Measurements from ENCODE around the gene TMC7.

Gene TMC7

DNA sequence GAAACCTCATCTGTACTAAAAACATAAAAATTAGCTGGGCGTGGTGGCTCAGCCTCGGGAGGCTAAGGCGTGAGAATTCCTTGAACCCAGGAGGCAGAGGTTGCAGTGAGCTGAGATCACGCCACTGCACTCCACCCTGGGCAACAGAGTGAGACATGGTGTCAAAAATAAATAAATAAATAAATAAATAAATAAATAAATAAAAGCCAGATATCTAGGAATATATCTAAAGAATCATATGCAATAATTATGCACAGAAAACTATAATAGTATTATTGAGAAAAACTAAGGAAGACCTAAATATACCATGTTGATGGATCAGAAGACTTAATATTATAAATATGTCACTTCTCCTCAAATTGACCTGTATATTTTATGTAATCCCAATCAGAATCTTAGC lies 37.0 kb downstream of the TMC7 start:
- no peak for DNase-seq (ENCODE audit: low read depth)
- no peak overlapping the region for H3K4me3 ChIP-seq (ENCODE audit: low read length)
- no peak for TF ChIP-seq CTCF (conservative IDR thresholded peaks at IDR 0.05; ENCODE audit: low read length)

- no peak for DNase-seq (ENCODE audit: low read depth)
- no peak overlapping the region for H3K4me3 ChIP-seq (ENCODE audit: low read length)
- TF ChIP-seq CTCF (conservative IDR thresholded peaks at IDR 0.05; ENCODE audit: low read length) = no peak
These were observed 38.0 kb downstream of the TMC7 start for GRCh38 chr16:19021747-19022146.

DNA sequence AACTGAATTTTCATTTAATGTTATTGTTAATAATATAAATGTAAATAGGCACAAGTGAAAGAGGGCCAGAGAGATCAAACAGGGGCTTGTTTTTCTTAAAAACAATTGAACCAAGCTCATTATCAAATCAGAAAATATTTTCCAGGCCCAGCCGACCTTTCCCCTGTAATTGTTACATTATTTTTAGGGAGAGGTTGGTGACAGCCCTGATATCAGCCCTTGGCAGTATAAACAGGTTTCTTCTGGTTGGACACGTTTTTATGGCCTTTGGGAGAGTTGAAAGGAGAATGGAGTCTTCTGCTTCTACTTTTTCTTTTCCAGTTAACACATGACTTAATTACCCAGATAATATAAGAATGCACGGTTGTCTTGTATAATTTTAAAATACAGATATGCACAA lies 43.7 kb downstream of the TMC7 start:
- no peak for TF ChIP-seq CTCF (conservative IDR thresholded peaks at IDR 0.05; ENCODE audit: low read length)
- no peak for DNase-seq (ENCODE audit: low read depth)

GRCh38 chr16:19029980-19030379 lies 46.2 kb downstream of the TMC7 start:
- DNase-seq (ENCODE audit: low read depth) = no peak
- TF ChIP-seq CTCF (conservative IDR thresholded peaks at IDR 0.05; ENCODE audit: low read length) = no peak
- H3K4me3 ChIP-seq (ENCODE audit: low read length) = no peak overlapping the region

More for the DNA sequence above, 43.7 kb downstream of the TMC7 start:
- H3K4me3 ChIP-seq (ENCODE audit: low read length) = no peak overlapping the region

DNA sequence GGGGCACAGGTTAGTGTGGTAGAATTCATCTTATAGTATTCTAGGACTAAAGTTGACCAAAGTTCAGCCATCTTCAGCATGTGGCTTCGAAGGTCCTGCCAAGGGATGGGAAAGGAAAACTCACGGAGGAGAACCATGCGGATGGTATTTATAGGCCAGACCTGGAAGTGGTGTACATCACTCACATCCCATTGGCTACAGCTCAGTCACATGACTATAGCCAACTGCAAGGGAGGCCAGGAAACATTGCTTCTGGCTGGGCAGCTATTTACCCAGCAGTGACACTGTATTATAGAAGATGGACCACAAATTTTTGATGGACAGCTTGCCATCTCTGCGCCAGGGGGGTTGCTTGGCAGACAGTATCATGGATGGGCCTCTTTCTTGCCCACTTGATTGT lies 48.0 kb downstream of the TMC7 start:
- no peak for DNase-seq (ENCODE audit: low read depth)
- TF ChIP-seq CTCF (conservative IDR thresholded peaks at IDR 0.05; ENCODE audit: low read length) = no peak

DNA sequence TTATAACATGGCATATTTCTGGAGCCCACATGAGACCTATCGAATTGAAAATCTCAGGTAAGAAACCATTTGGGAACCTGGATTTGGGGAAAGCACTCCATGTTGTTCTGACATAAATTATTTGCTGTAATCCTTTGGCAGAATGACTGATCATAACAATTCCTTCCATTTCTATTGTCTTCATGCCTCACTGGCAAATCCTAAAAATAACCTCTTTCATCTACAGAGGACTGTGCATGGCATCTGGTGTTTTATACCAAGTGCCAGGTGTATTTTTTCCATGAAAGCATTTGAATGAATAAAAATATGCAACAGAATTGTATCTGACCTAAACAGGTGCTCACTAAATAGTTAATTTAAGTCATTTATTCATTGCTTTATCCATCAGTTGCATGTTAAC lies 50.0 kb downstream of the TMC7 start:
- no peak overlapping the region for H3K4me3 ChIP-seq (ENCODE audit: low read length)
- no peak for DNase-seq (ENCODE audit: low read depth)
- no peak for TF ChIP-seq CTCF (conservative IDR thresholded peaks at IDR 0.05; ENCODE audit: low read length)

More for the DNA sequence above, 48.0 kb downstream of the TMC7 start:
- H3K4me3 ChIP-seq (ENCODE audit: low read length) = no peak overlapping the region

DNA sequence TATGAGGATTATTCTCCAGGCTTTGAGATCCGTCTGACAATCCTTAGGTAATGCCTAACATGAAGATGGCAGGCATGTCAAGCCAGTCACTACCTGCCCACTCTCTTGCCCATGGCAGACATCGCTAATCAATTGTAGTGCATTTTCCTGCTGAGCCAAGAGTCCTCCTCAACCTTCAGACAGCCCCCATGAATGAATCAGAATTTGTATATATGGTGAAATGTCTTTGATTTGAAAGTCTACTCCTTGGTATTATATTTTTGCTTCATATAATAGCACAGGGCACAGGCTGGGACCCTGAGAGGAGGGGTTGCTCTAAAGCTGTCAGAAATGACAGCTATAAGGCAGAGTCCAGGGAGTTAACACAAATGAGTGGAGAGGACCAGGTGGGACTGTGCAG lies 56.7 kb downstream of the TMC7 start:
- H3K4me3 ChIP-seq (ENCODE audit: low read length) = no peak overlapping the region
- no peak for DNase-seq (ENCODE audit: low read depth)
- TF ChIP-seq CTCF (conservative IDR thresholded peaks at IDR 0.05; ENCODE audit: low read length) = no peak

Data from AG10803 (cell line).